ENCODE measurements around the gene ZNF280C. TPM values are rescaled to one million over a fixed set of nuclear protein-coding genes. Genes with fewer than 3 reads are reported as not detected.

The ZNF280C gene
- total and polyA plus RNA-seq, 10 donors: 1.3 to 6.8 (median 5.0) TPM

DNA sequence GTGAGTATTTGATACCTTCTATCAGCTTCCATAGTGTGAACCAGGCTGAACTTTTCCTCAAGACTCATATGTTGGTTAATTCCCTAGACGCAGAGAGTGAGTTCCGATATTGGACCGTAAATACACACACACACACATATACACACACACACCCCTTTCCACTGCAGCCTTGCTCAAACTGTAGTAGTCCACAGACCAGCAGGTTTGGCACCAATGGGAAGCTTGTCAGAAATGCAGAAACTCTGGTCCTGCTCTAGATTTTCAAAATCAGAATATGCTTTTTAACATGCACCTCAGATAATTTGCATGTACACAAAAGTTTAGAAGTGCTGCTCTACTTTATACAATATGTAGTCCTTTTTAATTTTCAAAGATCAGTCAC is 27.6 kb upstream of the ZNF280C start:
- Histone ChIP-seq H3K27ac (no peak overlapping the region), H3K27me3 (replicated peaks in 1 of 7) (peaks cover 0 to 8% (median 0%) of the 10 kb centered on the region in 7 donors), H3K36me3 (no peaks in the 10 kb centered on the region), H3K4me1 (no peaks in the 10 kb centered on the region), H3K4me3 (no peak overlapping the region), H3K9me3 (peaks cover 0 to 8% (median 0%) of the 10 kb centered on the region in 8 donors)
- intact Hi-C loops (cut with DNase I; ENCODE audit: low total_unique reads): no loop called here
- TF ChIP-seq POLR2AphosphoS5 (IDR thresholded peaks at IDR 0.05) (no peak), POLR2A (IDR thresholded peaks at IDR 0.05) (no peak)
- TF ChIP-seq, protein P1, sequence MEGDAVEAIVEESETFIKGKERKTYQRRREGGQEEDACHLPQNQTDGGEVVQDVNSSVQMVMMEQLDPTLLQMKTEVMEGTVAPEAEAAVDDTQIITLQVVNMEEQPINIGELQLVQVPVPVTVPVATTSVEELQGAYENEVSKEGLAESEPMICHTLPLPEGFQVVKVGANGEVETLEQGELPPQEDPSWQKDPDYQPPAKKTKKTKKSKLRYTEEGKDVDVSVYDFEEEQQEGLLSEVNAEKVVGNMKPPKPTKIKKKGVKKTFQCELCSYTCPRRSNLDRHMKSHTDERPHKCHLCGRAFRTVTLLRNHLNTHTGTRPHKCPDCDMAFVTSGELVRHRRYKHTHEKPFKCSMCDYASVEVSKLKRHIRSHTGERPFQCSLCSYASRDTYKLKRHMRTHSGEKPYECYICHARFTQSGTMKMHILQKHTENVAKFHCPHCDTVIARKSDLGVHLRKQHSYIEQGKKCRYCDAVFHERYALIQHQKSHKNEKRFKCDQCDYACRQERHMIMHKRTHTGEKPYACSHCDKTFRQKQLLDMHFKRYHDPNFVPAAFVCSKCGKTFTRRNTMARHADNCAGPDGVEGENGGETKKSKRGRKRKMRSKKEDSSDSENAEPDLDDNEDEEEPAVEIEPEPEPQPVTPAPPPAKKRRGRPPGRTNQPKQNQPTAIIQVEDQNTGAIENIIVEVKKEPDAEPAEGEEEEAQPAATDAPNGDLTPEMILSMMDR (IDR thresholded peaks at IDR 0.05 in 8 of 11, conservative IDR thresholded peaks at IDR 0.05 in 3 of 11): no peak
- DNase-seq: no peak
- WGBS, 5 donors: 87 to 100% (median 96%) methylated on average over 3 of the region's 3 CpGs

DNA sequence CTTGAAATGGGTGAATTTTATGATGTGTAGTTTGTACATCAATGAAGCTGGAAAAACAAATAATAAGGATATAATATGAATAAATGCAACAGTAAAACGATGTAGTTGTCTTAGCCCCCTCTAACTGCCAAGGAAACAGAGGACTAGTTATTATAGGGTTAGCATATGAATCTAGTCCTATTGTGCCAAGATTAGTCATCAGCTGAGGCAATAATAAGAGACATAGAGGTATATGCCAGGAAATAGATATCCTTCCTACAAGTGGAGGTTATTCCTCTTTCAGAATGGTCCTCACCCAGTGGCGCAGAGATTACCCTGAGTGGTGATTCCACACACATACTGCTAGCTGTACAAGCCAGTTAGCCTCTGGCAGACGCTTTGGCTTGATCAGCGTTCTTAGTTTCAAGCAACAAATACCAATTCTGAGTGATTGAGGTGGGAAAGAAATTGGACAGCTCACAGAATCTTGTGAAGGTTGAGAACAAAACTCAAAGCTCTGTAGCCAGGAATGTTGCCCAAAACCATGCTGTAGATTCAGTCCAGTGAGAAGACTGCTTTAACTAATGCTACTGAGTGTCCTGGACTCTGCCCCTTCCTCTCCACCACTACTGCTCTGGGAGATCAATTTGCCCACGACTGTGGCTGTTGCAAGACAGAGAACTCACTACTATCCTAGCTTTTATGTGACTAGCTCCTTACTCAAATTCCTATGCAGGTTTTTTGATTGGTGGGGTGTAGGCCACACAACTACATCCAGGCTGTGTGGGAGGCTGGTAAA is 27.0 kb upstream of the ZNF280C start:
- no peak for DNase-seq
- Histone ChIP-seq H3K27ac (no peak overlapping the region), H3K4me3 (no peak overlapping the region), H3K9me3 (peaks cover 0 to 7% (median 0%) of the 10 kb centered on the region in 8 donors), H3K36me3 (no peaks in the 10 kb centered on the region), H3K4me1 (no peaks in the 10 kb centered on the region), H3K27me3 (replicated peaks in 1 of 7) (peaks cover 0 to 8% (median 0%) of the 10 kb centered on the region in 7 donors)
- no peak for TF ChIP-seq POLR2A (IDR thresholded peaks at IDR 0.05)
- no peak for TF ChIP-seq POLR2AphosphoS5 (IDR thresholded peaks at IDR 0.05)
- TF ChIP-seq, protein P1 (IDR thresholded peaks at IDR 0.05 in 8 of 11, conservative IDR thresholded peaks at IDR 0.05 in 3 of 11): no peak
- 62 to 90% (median 79%) methylated on average over 5 of the region's 5 CpGs for whole genome bisulfite sequencing, 5 donors
- intact Hi-C loops (cut with DNase I; ENCODE audit: low total_unique reads): no loop called here

DNA sequence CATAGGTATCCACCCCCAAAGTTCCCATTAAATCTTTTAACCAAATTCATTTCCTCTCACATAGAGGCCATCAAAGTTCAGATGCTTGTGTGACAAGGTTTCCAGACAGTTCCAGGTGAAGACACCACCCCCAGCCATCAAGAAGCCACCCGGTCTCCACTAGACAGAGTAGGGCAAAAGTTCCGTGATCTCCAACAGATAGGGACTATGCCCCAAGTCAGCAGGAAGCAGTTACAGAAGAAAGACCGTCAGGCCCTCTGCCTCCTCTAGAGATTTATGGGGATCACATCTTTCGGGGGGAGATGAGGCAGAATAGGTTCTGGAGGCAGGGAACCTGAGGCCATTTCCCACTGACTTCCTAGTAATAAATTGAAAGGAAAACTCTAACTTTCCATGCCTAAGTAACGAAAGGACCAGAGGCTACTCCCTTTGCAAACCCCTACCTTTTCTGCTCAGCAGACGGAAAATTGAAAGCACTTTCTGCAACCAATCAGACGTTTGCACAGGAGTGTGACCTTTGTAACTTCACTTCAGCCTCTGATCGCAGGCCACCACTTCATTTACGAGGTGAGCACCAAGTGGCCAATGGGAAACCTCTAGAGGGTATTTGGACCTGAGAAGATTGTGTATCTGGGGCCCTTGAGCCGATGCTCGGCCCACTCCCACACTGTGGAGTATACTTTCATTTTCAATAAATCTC is 18.5 kb upstream of the ZNF280C start:
- intact Hi-C loops (cut with DNase I; ENCODE audit: low total_unique reads): no loop called here
- H3K4me1 ChIP-seq: no peaks in the 10 kb centered on the region
- H3K27me3 ChIP-seq (replicated peaks in 1 of 7): no peaks in the 10 kb centered on the region
- H3K9me3 ChIP-seq: peaks cover 0 to 7% (median 0%) of the 10 kb centered on the region in 8 donors
- H3K27ac ChIP-seq: no peak overlapping the region
- H3K36me3 ChIP-seq: no peaks in the 10 kb centered on the region
- H3K4me3 ChIP-seq: no peak overlapping the region
- WGBS, 5 donors: 77 to 93% (median 83%) methylated on average over 11 of the region's 11 CpGs
- no peak for DNase-seq
- TF ChIP-seq POLR2A (IDR thresholded peaks at IDR 0.05): no peak
- TF ChIP-seq, protein P1 (IDR thresholded peaks at IDR 0.05 in 8 of 11, conservative IDR thresholded peaks at IDR 0.05 in 3 of 11): no peak
- TF ChIP-seq POLR2AphosphoS5 (IDR thresholded peaks at IDR 0.05): no peak

DNA sequence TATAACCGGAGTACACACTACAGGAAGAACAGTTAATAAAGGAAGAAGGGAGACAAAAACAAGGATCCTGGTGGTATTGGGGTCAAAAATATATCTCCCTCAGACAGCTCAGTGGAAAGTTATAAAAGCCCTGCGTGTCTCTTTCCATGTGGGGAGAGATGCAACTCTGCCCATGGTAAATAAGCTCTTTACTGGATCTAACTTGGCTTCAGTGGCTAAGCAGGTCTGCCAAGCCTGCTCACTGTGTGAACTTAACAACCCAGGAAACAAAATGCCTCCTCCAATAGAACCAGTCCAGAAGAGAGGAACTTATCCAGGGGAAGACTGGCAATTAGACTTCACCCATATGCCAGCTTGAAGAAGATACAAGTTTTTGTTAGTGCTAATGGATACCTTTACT is 17.0 kb upstream of the ZNF280C start:
- 59 to 83% (median 77%) methylated on average over 2 of the region's 2 CpGs for WGBS, 5 donors
- no peaks in the 10 kb centered on the region for H3K9me3 ChIP-seq
- no peak for DNase-seq
- no peak overlapping the region for H3K27ac ChIP-seq
- intact Hi-C loops (cut with DNase I; ENCODE audit: low total_unique reads): no loop called here
- H3K4me1 ChIP-seq: no peaks in the 10 kb centered on the region
- TF ChIP-seq, protein P1 (IDR thresholded peaks at IDR 0.05 in 8 of 11, conservative IDR thresholded peaks at IDR 0.05 in 3 of 11): no peak
- TF ChIP-seq POLR2AphosphoS5 (IDR thresholded peaks at IDR 0.05) (no peak), POLR2A (IDR thresholded peaks at IDR 0.05) (no peak)
- H3K36me3 ChIP-seq: no peaks in the 10 kb centered on the region
- no peaks in the 10 kb centered on the region for H3K27me3 ChIP-seq (replicated peaks in 1 of 7)
- H3K4me3 ChIP-seq: no peak overlapping the region

Data from spleen (tissue), 11 donors.